ENCODE measurements around the gene LIX1.

The LIX1 gene

DNA sequence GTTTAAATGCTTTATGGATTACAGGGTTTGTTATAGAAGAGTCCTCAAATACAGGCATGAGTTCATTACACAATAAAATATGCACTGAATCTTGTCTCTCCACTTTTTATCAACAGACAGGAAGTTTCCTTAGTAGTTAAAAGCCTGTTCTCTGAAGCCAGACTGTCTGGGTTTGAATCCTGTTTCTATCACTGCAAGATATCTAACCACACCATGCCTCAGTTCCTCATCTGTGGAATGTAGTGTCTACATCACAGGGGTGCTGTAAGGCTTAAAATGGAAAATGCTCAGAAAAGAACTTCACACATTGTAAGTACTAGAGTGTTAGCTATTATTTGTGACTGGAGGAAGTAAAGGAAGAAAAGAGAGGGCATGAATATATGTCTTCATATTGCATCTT is 9.3 kb downstream of the LIX1 start:
- no peaks in the 10 kb centered on the region for H3K27me3 ChIP-seq
- no peaks in the 10 kb centered on the region for H4K20me1 ChIP-seq
- H3K9ac ChIP-seq = no peak overlapping the region
- H3K4me2 ChIP-seq = peak overlapping the region in 9 of 11 experiments; percentile 5 to 52 (median 24); a peak in 14 of 22 replicates
- H3K4me3 ChIP-seq = no peak overlapping the region
- H3K36me3 ChIP-seq = no peaks in the 10 kb centered on the region
- H3K27ac ChIP-seq = 0 out of 22 replicates have a peak overlapping the region, but pooled peaks of 3 of the 11 experiments have one; percentile 3 to 36 (median 8)
- H3K4me1 ChIP-seq = peaks cover 9 to 15% (median 12%) of the 10 kb centered on the region in 10 experiments; a peak in 19 of 20 replicates
- no peaks in the 10 kb centered on the region for H3K9me3 ChIP-seq (replicated peaks in 1 of 11)
- no peak for TF ChIP-seq Cebpa-rat (IDR thresholded peaks at IDR 0.05)

DNA sequence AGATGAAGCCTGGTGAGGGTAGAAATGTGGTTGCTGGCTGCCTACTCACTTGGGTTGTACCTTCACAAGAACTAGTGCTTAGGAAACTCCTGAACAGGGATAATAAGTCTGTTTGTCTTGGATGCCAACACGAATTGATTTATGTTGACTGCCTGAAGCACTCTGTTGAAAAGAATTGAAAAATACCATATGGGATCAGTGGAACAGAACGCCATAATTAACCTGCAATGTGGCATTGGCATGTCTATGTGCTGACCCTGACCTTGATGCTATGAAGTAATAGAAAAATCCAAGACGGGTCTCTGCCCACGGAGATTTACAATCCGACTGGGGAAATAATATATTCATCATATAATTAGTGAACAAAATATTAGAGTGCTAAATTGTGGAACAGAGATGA is 10.5 kb downstream of the LIX1 start:
- H3K27me3 ChIP-seq = no peaks in the 10 kb centered on the region
- no peak for TF ChIP-seq Cebpa-rat (IDR thresholded peaks at IDR 0.05)
- no peaks in the 10 kb centered on the region for H3K36me3 ChIP-seq
- H3K27ac ChIP-seq = no peak overlapping the region
- no peak overlapping the region for H3K9ac ChIP-seq
- H3K9me3 ChIP-seq (replicated peaks in 1 of 11) = no peaks in the 10 kb centered on the region
- no peak overlapping the region for H3K4me3 ChIP-seq
- no peaks in the 10 kb centered on the region for H4K20me1 ChIP-seq
- no peak overlapping the region for H3K4me2 ChIP-seq
- peaks cover 9 to 15% (median 12%) of the 10 kb centered on the region in 10 experiments; a peak in 19 of 20 replicates for H3K4me1 ChIP-seq

DNA sequence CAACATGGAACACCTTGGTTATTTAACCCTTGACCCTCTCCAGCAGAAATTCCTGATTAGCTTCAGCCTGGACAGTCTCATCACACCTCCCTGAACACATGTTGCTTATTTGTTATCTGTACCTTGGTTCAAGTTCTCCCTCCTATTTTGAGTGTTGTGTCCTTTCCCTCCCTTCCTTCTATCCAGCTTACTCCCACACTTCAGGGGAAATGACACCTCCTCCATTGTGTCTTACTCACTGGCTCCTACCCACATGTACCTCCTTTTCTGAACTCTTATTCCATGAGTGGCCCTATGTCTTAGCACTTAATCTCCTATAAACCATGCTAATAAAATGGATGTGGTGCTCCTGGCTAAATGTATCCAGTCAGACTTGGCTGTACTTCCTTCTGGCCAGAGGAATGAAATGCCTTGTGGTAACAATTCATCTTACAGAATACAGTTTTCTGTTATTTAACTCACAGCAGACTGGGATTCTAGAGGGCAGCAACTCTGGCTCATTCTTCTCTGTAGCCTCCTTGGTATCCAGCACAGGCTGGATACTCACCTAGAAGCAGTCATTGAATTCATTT is 11.2 kb downstream of the LIX1 start:
- H3K27ac ChIP-seq = no peak overlapping the region
- H4K20me1 ChIP-seq = no peaks in the 10 kb centered on the region
- H3K4me2 ChIP-seq = no peak overlapping the region
- H3K36me3 ChIP-seq = no peaks in the 10 kb centered on the region
- H3K27me3 ChIP-seq = no peaks in the 10 kb centered on the region
- H3K9me3 ChIP-seq (replicated peaks in 1 of 11) = no peaks in the 10 kb centered on the region
- H3K4me1 ChIP-seq = peaks cover 9 to 15% (median 12%) of the 10 kb centered on the region in 10 experiments; a peak in 19 of 20 replicates
- no peak overlapping the region for H3K9ac ChIP-seq
- no peak overlapping the region for H3K4me3 ChIP-seq
- TF ChIP-seq Cebpa-rat (IDR thresholded peaks at IDR 0.05) = no peak

DNA sequence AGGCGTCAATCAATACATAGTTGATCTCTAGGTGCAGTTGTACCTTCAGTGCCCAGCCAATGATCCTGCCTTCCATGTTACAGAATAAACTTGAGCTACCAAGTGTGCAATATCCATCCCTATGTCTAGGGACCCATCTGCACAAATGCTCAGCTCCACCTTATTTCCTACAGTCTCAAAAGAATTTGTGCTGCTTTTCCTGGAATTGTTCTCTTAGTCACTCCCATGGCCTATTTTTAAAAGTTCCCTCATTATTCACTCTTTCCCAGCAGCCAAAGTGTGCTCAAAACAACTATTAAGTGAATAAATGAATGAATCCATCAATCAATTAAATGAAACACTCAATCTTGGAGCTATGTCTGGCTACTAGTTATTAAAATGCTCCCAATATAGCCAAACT is 14.7 kb downstream of the LIX1 start:
- no peaks in the 10 kb centered on the region for H3K36me3 ChIP-seq
- no peak overlapping the region for H3K9ac ChIP-seq
- H3K27ac ChIP-seq = no peak overlapping the region
- H3K4me1 ChIP-seq = peaks cover 3 to 6% (median 4%) of the 10 kb centered on the region in 10 experiments; a peak in 18 of 20 replicates
- H3K4me3 ChIP-seq = no peak overlapping the region
- H4K20me1 ChIP-seq = no peaks in the 10 kb centered on the region
- no peak overlapping the region for H3K4me2 ChIP-seq
- no peaks in the 10 kb centered on the region for H3K9me3 ChIP-seq (replicated peaks in 1 of 11)
- TF ChIP-seq Cebpa-rat (IDR thresholded peaks at IDR 0.05) = no peak
- H3K27me3 ChIP-seq = no peaks in the 10 kb centered on the region

DNA sequence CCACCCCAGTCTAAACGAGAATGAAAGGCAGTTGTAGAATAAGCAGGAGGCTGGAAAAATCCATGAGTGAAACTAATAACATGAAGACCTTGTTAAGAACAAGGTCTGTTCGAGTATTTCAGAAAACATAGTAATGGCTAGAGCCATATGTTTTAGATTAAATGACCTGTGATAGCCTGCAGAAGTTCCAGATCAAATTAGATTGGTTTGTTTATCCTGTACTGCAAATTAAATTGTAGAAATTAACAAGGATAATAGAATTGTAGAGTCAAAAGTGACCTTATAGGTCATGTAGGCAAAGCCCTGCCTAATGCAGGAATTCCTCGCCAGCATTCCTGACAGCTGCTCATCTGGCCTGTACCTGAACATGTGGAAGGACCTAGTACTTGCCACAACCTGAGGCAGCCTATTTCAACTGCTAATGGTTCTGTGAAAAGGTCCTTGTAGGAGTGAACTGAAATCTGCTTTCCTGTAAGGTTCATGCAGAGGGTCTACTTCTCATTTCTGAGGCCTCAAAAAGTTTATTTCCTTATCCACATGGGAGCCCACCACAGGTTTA is 17.2 kb downstream of the LIX1 start:
- no peak for TF ChIP-seq Cebpa-rat (IDR thresholded peaks at IDR 0.05)
- Histone ChIP-seq H4K20me1 (no peaks in the 10 kb centered on the region), H3K27ac (no peak overlapping the region), H3K9me3 (replicated peaks in 1 of 11) (no peaks in the 10 kb centered on the region), H3K27me3 (no peaks in the 10 kb centered on the region), H3K4me1 (no peaks in the 10 kb centered on the region), H3K4me3 (no peak overlapping the region), H3K4me2 (no peak overlapping the region), H3K9ac (no peak overlapping the region), H3K36me3 (no peaks in the 10 kb centered on the region)

DNA sequence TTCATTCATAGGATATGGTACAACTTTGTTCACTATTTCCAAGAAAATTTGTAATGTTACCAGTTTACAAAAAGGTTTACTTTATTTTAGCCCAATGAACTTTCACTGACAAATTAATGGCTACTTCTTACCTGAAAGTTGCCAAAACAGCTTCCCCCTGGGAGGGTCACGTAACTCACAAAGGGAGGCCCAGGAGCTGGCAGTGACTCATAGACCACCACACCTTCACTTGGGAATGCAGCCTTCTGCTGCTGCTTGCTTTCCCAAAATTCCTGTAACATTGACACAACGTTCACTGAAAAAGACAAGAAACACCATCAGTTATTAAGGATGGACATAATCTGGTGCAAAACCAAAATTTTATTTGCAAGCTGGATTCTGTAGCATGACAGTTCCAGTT is 18.1 kb downstream of the LIX1 start:
- Histone ChIP-seq H3K4me1 (peaks cover 2 to 5% (median 2%) of the 10 kb centered on the region in 10 experiments; a peak in 19 of 20 replicates), H3K9ac (no peak overlapping the region), H3K9me3 (replicated peaks in 1 of 11) (no peaks in the 10 kb centered on the region), H3K27ac (no peak overlapping the region), H3K4me3 (no peak overlapping the region), H3K36me3 (no peaks in the 10 kb centered on the region), H3K27me3 (no peaks in the 10 kb centered on the region), H3K4me2 (no peak overlapping the region), H4K20me1 (no peaks in the 10 kb centered on the region)
- TF ChIP-seq Cebpa-rat (IDR thresholded peaks at IDR 0.05) = no peak

DNA sequence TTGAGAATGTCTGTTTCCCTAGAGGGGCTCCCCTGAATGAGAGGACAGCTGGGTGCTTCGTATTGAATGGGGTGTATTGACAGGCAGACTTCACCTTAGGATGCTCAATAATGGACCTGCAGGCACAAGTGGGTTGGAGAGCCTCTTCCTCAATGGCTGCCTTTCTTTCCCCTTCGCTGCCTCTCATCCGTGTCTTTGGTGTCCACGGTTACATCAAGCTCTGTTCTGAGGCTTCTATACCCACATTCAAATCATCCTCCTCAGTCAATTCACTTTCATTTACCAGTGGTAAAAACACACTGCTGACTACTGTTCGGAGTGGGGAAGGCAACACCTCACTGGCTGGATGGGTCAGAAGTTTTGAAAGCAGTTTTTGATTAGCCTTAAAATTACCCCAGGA is 20.6 kb downstream of the LIX1 start:
- Histone ChIP-seq H3K9me3 (replicated peaks in 1 of 11) (no peaks in the 10 kb centered on the region), H3K36me3 (no peaks in the 10 kb centered on the region), H4K20me1 (no peaks in the 10 kb centered on the region), H3K27me3 (no peaks in the 10 kb centered on the region), H3K9ac (no peak overlapping the region), H3K4me1 (peaks cover 13 to 22% (median 19%) of the 10 kb centered on the region in 10 experiments), H3K4me2 (no peak overlapping the region), H3K27ac (no peak overlapping the region), H3K4me3 (no peak overlapping the region)
- TF ChIP-seq Cebpa-rat (IDR thresholded peaks at IDR 0.05) = no peak

DNA sequence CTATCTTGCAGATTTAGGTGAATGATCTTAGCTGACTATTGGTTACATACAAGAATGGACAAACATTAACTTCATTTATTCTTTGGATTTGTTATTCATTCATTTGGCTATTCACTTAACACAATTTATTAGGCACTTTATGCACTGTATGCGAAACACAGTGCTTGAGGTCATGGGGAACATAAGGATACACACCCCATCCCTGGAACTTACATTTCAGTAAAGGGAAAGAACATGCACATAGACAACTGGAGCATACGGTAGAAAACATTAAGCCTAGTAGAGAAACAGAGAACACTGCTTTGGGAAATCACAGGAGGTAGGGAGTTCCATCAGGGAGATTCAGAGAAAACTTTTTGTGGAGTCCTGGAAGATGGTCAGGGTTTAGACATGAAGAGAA is 22.2 kb downstream of the LIX1 start:
- Histone ChIP-seq H3K4me1 (peaks cover 13 to 22% (median 19%) of the 10 kb centered on the region in 10 experiments), H3K9me3 (replicated peaks in 1 of 11) (no peaks in the 10 kb centered on the region), H4K20me1 (no peaks in the 10 kb centered on the region), H3K4me2 (no peak overlapping the region), H3K4me3 (no peak overlapping the region), H3K27ac (no peak overlapping the region), H3K27me3 (no peaks in the 10 kb centered on the region), H3K9ac (no peak overlapping the region), H3K36me3 (no peaks in the 10 kb centered on the region)
- TF ChIP-seq Cebpa-rat (IDR thresholded peaks at IDR 0.05) = no peak

DNA sequence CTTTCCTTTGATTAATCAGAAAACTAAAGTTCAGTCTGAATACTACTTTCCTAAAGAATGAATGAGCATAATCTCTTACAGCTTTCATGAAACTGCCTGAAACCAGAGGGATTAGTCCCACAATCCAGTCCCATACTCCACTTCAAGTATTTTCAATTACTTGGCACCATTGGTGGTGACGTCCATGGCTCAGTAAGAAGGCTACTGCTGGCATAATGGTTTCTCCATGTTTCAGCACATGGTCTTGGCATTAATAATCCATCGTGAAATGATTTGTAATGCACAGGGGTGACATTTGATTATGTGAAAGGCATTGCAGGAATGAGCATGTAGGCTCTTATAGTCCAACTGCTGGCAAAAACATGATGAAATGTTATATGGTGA is 23.4 kb downstream of the LIX1 start:
- no peak for TF ChIP-seq Cebpa-rat (IDR thresholded peaks at IDR 0.05)
- H3K9ac ChIP-seq = peak overlapping the region in 3 of 11 experiments; percentile 11 to 37 (median 14); a peak in 2 of 22 replicates
- peak overlapping the region in 7 of 11 experiments; percentile 21 to 76 (median 70); a peak in 13 of 22 replicates for H3K27ac ChIP-seq
- peaks cover 13 to 22% (median 19%) of the 10 kb centered on the region in 10 experiments for H3K4me1 ChIP-seq
- no peak overlapping the region for H3K4me3 ChIP-seq
- no peaks in the 10 kb centered on the region for H3K36me3 ChIP-seq
- no peaks in the 10 kb centered on the region for H3K9me3 ChIP-seq (replicated peaks in 1 of 11)
- H3K4me2 ChIP-seq = peak overlapping the region; percentile 39 to 73 (median 64)
- H4K20me1 ChIP-seq = no peaks in the 10 kb centered on the region
- H3K27me3 ChIP-seq = no peaks in the 10 kb centered on the region
